B cell (primary cell): ENCODE data around the gene KLF7. TPM values are rescaled to one million over a fixed set of nuclear protein-coding genes. Genes with fewer than 3 reads are reported as not detected.

ENCODE experiments used
- ATAC-seq: fragments of 200-7000 bp; cut with Tn5 transposase; one replicate; pipeline ENCODE4 v1.10.0; 2021; ENCODE audit warnings: low read depth, mild to moderate bottlenecking, moderate number of reproducible peaks, moderate library complexity
- CTCF ChIA-PET: fragments of 350-600 bp; sonication (Branson Sonifier 250); formaldehyde crosslinking; loops from one replicate; lab custom pipeline; 2021; ENCODE audit warnings: antibody characterized with exemption, inconsistent platforms; lab: Charles Lee
- POLR2A ChIA-PET: fragments of 350-600 bp; sonication (Branson Sonifier 250); formaldehyde crosslinking; loops from one replicate; lab custom pipeline; 2021; ENCODE audit warnings: antibody characterized with exemption; lab: Charles Lee
- DNase-seq: peaks from one replicate; pipeline ENCODE4 v3.0.0; 2013
- H2AFZ ChIP-seq: 2 replicates; pipeline ENCODE4 v1.6.1; 2012; ENCODE audit warnings: mild to moderate bottlenecking, low read depth, low read length; ENCODE audit not compliant: insufficient read depth, poor library complexity, severe bottlenecking
- H3K27ac ChIP-seq, 2 donors: 1 replicate in 1 of 2; 2 replicates in 1 of 2; pipeline ENCODE4 v1.5.1; 2012 to 2013; ENCODE audit warnings: low read length in 2 of 2, mild to moderate bottlenecking in 2 of 2, moderate library complexity in 1 of 2
- H3K27me3 ChIP-seq, 4 experiments: fragments of 200-600 bp in 1 of 4; sonication (generic) in 1 of 4; replicated peaks in 1 of 4; 1 replicate in 2 of 4; 2 replicates in 2 of 4; pipeline versions ENCODE4 v1.6.1 to v1.7.0; 2013 to 2016; ENCODE audit warnings: low read length in 3 of 4, mild to moderate bottlenecking in 2 of 4, mixed read lengths in 1 of 4, moderate library complexity in 1 of 4; ENCODE audit not compliant: insufficient read depth in 4 of 4, control insufficient read depth in 3 of 4; ENCODE audit errors: control extremely low read depth in 1 of 4
- H3K36me3 ChIP-seq, 2 experiments: replicated peaks in 1 of 2; 1 replicate in 1 of 2; 2 replicates in 1 of 2; pipeline versions ENCODE4 v1.6.1 to v1.7.1; 2013; ENCODE audit warnings: low read length in 1 of 2; ENCODE audit not compliant: insufficient read depth in 2 of 2, control insufficient read depth in 1 of 2; ENCODE audit errors: control extremely low read depth in 1 of 2, extremely low read depth in 1 of 2
- H3K4me1 ChIP-seq, 2 donors: fragments of 200-600 bp in 1 of 2; sonication (generic) in 1 of 2; 1 replicate in 1 of 2; 2 replicates in 1 of 2; pipeline versions ENCODE4 v1.5.1 to v1.6.1; 2013 to 2017; ENCODE audit warnings: low read length in 2 of 2; ENCODE audit not compliant: control insufficient read depth in 2 of 2, insufficient read depth in 2 of 2
- H3K4me2 ChIP-seq: replicated peaks from 2 replicates; pipeline ENCODE3; 2012; ENCODE audit warnings: mild to moderate bottlenecking, low read depth, low read length; ENCODE audit not compliant: poor library complexity, severe bottlenecking
- H3K4me3 ChIP-seq, 5 experiments: fragments of 200-600 bp in 1 of 5; sonication (generic) in 1 of 5; 1 replicate in 3 of 5; 2 replicates in 2 of 5; pipeline versions ENCODE4 v1.5.1 to v1.7.0; 2011 to 2016; ENCODE audit warnings: low read length in 4 of 5, mild to moderate bottlenecking in 4 of 5, low read depth in 2 of 5, control low read depth in 1 of 5, moderate library complexity in 1 of 5; ENCODE audit not compliant: insufficient read depth in 1 of 5; ENCODE audit errors: control extremely low read depth in 1 of 5, extremely low read depth in 1 of 5
- H3K79me2 ChIP-seq: fragments of 200-600 bp; sonication (generic); one replicate; pipeline ENCODE4 v1.6.0; 2016; ENCODE audit warnings: low read length; ENCODE audit not compliant: control insufficient read depth, insufficient read depth
- H3K9ac ChIP-seq: fragments of 200-600 bp; sonication (generic); 2 replicates; pipeline ENCODE4 v1.6.1; 2017; ENCODE audit warnings: mild to moderate bottlenecking, low read length, moderate library complexity
- H3K9me3 ChIP-seq, 3 donors: one replicate each; pipeline versions ENCODE4 v1.6.1 to v1.7.1; 2013; ENCODE audit warnings: low read length in 2 of 3; ENCODE audit not compliant: control insufficient read depth in 2 of 3, insufficient read depth in 1 of 3; ENCODE audit errors: control extremely low read depth in 1 of 3
- H4K20me1 ChIP-seq: 2 replicates; pipeline ENCODE4 v1.6.0; 2012; ENCODE audit warnings: mild to moderate bottlenecking, low read length; ENCODE audit not compliant: insufficient read depth, control insufficient read depth, poor library complexity, severe bottlenecking
- H3K27ac Mint-ChIP-seq: one replicate; pipeline ENCODE4 v1.8.0; 2021; ENCODE audit warnings: mixed read lengths
- H3K27me3 Mint-ChIP-seq: one replicate; pipeline ENCODE4 v1.8.0; 2021; ENCODE audit warnings: mixed read lengths
- H3K4me1 Mint-ChIP-seq: one replicate; pipeline ENCODE4 v1.8.0; 2021; ENCODE audit warnings: mixed read lengths
- H3K4me3 Mint-ChIP-seq: one replicate; pipeline ENCODE4 v1.8.0; 2021; ENCODE audit warnings: mixed read lengths
- H3K9me3 Mint-ChIP-seq: one replicate; pipeline ENCODE4 v1.8.0; 2022; ENCODE audit warnings: mixed read lengths; ENCODE audit not compliant: insufficient read depth
- CTCF ChIP-seq: fragments of 200-600 bp; IDR thresholded peaks from one replicate; pipeline ENCODE4 v1.8.0; 2022; ENCODE audit warnings: antibody characterized with exemption, mild to moderate bottlenecking
- EZH2 ChIP-seq: IDR thresholded peaks from 2 replicates; pipeline ENCODE4 v1.6.1; 2012; ENCODE audit warnings: borderline replicate concordance, low read depth, mild to moderate bottlenecking, moderate library complexity, low read length; ENCODE audit not compliant: insufficient read depth, poor library complexity, severe bottlenecking
- whole genome bisulfite sequencing: methylation state at CpG from one replicate; pipeline ENCODE4 v1.1.5; 2013; ENCODE audit warnings: missing lambda C conversion rate; ENCODE audit not compliant: insufficient coverage; 5-methylcytosine and 5-hydroxymethylcytosine counted together
- intact Hi-C: fragments of 100-400 bp; cut with micrococcal nuclease; formaldehyde crosslinking; loops from one replicate; pipeline ENCODE4 v1.10.0; 2022
- polyA plus RNA-seq: library from polyadenylated mRNA; depleted of rRNA; stranded (reverse); fragments of >200 nt; gene quantifications from 2 replicates; pipeline ENCODE4 v1.2.3, GENCODE V29; 2012
- total RNA-seq, 2 donors: library from RNA; stranded (reverse); fragments of 120-200 nt in 1 of 2; gene quantifications; 1 replicate in 1 of 2; 2 replicates in 1 of 2; pipeline versions ENCODE4 v1.2.3 to v1.2.4, GENCODE V29; 2013 to 2022

Gene KLF7
- total and polyA plus RNA-seq, 2 donors (not counting 1 experiment from before 2014, with no cell fraction given) = 46.2 to 93.2 TPM

GRCh38 chr2:207135340-207135739 lies 30.4 kb downstream of the KLF7 start:
- Histone ChIP-seq H3K36me3 (peaks cover 0 to 11% of the 10 kb centered on the region in 2 experiments), H3K4me3 (no peak overlapping the region), H2AFZ (no peak overlapping the region), H3K4me2 (peak overlapping the region; percentile 33), H3K27ac (no peak overlapping the region), H3K79me2 (peaks cover 95% of the 10 kb centered on the region), H3K9me3 (no peaks in the 10 kb centered on the region), H3K9ac (no peak overlapping the region), H3K4me1 (peaks cover 35 to 36% of the 10 kb centered on the region in 2 donors), H4K20me1 (peaks cover 27% of the 10 kb centered on the region), H3K27me3 (no peaks in the 10 kb centered on the region)
- POLR2A ChIA-PET = no interaction called here
- CTCF ChIA-PET = interaction anchor here (1.1 to 1.3 kb wide), 3 partner anchors 10 to 23 kb away, joined by 3 read pairs; no protein-coding TSS in a partner anchor
- no peak for DNase-seq
- Mint-ChIP-seq H3K27me3 (no peaks in the 10 kb centered on the region), H3K4me1 (peaks cover 66% of the 10 kb centered on the region), H3K4me3 (peak overlapping the region; percentile 8), H3K27ac (no peak overlapping the region), H3K9me3 (no peaks in the 10 kb centered on the region)
- intact Hi-C loops = no loop called here
- TF ChIP-seq EZH2 (no peak), CTCF (no peak)
- WGBS = no CpG with 5 or more reads among the region's 1 CpG
- ATAC-seq = no peak

- H3K4me3 ChIP-seq = no peak overlapping the region
- Mint-ChIP-seq H3K9me3 (no peaks in the 10 kb centered on the region), H3K27ac (no peak overlapping the region), H3K4me1 (peaks cover 66% of the 10 kb centered on the region), H3K27me3 (no peaks in the 10 kb centered on the region), H3K4me3 (no peak overlapping the region)
- ATAC-seq (no peak), DNase-seq (no peak)
- H3K79me2 ChIP-seq = peaks cover 93% of the 10 kb centered on the region
- no peak overlapping the region for H2AFZ ChIP-seq
- peaks cover 34% of the 10 kb centered on the region for H4K20me1 ChIP-seq
- no peaks in the 10 kb centered on the region for H3K9me3 ChIP-seq
- no peak overlapping the region for H3K4me2 ChIP-seq
- POLR2A ChIA-PET = interaction anchor here (0.6 to 1.6 kb wide), 2 partner anchors 33 to 61 kb away, joined by 4 to 7 read pairs; no protein-coding TSS in a partner anchor
- CTCF ChIA-PET = interaction anchor here (0.7 to 2.8 kb wide), 7 partner anchors 8 to 147 kb away, joined by 3 to 13 read pairs (median 3); no protein-coding TSS in a partner anchor
- no peak overlapping the region for H3K9ac ChIP-seq
- intact Hi-C loops = no loop called here
- WGBS = 79% methylated on average over 6 of the region's 13 CpGs
- H3K27me3 ChIP-seq = no peaks in the 10 kb centered on the region
- peaks cover 0 to 11% of the 10 kb centered on the region in 2 experiments for H3K36me3 ChIP-seq
- no peak overlapping the region for H3K27ac ChIP-seq
- H3K4me1 ChIP-seq = peaks cover 34 to 36% of the 10 kb centered on the region in 2 donors
- TF ChIP-seq CTCF (no peak), EZH2 (no peak)
These were observed 31.8 kb downstream of the KLF7 start for GRCh38 chr2:207133820-207134519.
